Activated CD8-positive, alpha-beta memory T cell treated with anti-CD3 and anti-CD28 coated beads, Interleukin-2, amount 10 ng/mL, durations not matched to agents 7 days and 5 days (primary cell): ENCODE measurements around the gene ITPR3. TPM values are rescaled to one million over a fixed set of nuclear protein-coding genes. Genes with fewer than 3 reads are reported as not detected.
"Not testable (repeated sequence)": the region's sequence is repeated elsewhere in the genome, so short reads cannot be mapped to it uniquely, and the experiment has no call there.

ENCODE experiments used
- ATAC-seq: fragments of 150-1000 bp; cut with Tn5 transposase; one replicate; pipeline ENCODE4 v1.10.0; 2021; ENCODE audit warnings: moderate library complexity
- CTCF ChIA-PET: fragments of 350-600 bp; sonication (Branson Sonifier 250); formaldehyde crosslinking; loops from one replicate; lab custom pipeline; 2021; ENCODE audit warnings: antibody characterized with exemption; lab: Charles Lee
- DNase-seq: peaks from one replicate; pipeline ENCODE4 v3.0.0-alpha.2; 2020
- H3K27ac Mint-ChIP-seq: one replicate; pipeline ENCODE4 v1.8.0; 2021; ENCODE audit warnings: mild to moderate bottlenecking, mixed read lengths
- H3K27me3 Mint-ChIP-seq: one replicate; pipeline ENCODE4 v1.8.0; 2021; ENCODE audit warnings: mixed read lengths
- H3K36me3 Mint-ChIP-seq: one replicate; pipeline ENCODE4 v1.8.0; 2021; ENCODE audit warnings: mild to moderate bottlenecking, mixed read lengths
- H3K4me1 Mint-ChIP-seq: one replicate; pipeline ENCODE4 v1.8.0; 2021; ENCODE audit warnings: mixed read lengths
- H3K4me3 Mint-ChIP-seq: one replicate; pipeline ENCODE4 v1.8.0; 2021; ENCODE audit warnings: mild to moderate bottlenecking, moderate library complexity, mixed read lengths
- H3K9me3 Mint-ChIP-seq: one replicate; pipeline ENCODE4 v1.8.0; 2022; ENCODE audit warnings: low read depth, mixed read lengths
- total RNA-seq, 2 experiments: library from RNA; stranded (reverse); gene quantifications; one replicate each; pipeline ENCODE4 v1.2.3, GENCODE V29; 2021

ITPR3 gene
- total RNA-seq, 2 experiments from 2014 or later = 44.9 to 71.3 TPM

DNA sequence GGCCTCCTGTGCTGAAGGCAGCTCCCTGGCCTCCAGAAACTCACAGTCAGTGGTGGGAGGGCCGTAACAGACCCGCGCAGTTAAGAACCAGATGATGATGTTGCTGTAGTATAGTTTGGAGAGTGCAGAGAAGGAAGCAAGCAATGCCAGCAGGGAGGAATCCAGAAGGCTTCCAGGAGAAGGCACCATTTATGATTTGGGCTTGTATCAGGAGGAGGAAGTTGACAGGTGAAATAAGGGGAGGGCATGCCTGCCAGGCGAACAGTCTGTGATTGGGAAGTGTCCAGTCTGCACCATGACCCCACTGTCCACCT, 27.8 kb upstream of the ITPR3 start:
- CTCF ChIA-PET = interaction anchor here (1.2 to 2.9 kb wide), 3 partner anchors 8 to 178 kb away, joined by 3 to 12 read pairs (median 7); no protein-coding TSS in a partner anchor
- peak overlapping the region; percentile 2 for H3K27ac Mint-ChIP-seq
- no peaks in the 10 kb centered on the region for H3K9me3 Mint-ChIP-seq
- ATAC-seq (no peak), DNase-seq (no peak)
- peaks cover 3% of the 10 kb centered on the region for H3K27me3 Mint-ChIP-seq
- H3K36me3 Mint-ChIP-seq = no peaks in the 10 kb centered on the region
- peak overlapping the region; percentile 50 for H3K4me3 Mint-ChIP-seq
- H3K4me1 Mint-ChIP-seq = peaks cover 38% of the 10 kb centered on the region

DNA sequence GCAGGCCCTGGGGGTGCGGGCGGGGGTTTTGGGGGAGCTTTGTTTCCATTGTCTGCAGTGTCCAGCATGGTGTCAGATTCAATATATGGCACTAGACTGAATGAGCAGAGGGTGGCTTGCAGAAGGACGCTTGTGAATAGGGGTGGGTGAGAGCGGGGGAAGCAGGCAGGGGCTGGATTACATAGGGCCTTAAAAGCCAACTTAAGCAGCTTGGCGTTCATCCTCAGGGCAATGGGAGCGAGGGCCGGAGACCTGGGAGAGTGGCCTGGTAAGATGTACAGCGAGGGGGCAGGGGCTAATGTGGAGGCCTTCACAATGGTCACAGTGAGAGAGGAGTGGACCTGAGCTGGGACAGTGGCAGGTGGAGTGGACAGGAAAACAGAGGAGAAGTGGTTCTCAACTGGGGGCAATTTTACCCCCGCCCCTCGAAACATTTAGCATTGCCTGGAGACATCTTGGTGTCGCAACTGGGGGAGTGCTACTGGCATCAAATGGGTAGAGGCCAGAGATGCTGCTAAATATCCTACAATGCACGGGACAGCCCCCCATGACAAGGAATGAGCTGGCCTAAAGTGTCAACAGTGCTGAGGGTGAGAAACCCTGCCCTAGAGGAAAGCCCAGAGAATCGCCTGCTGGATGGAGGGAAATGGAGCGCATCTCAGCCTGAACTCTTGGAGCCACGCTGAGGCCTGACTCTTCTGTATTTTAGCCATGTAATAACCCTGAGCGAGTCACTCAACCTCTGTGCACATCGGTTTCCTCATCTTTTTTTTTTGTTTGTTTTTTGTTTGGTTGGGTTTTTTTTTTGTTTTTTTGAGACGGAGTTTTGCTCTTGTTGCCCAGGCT, 25.9 kb upstream of the ITPR3 start:
- Mint-ChIP-seq H3K27me3 (peaks cover 5% of the 10 kb centered on the region), H3K36me3 (no peaks in the 10 kb centered on the region), H3K4me1 (peaks cover 34% of the 10 kb centered on the region), H3K27ac (no peak overlapping the region), H3K4me3 (no peak overlapping the region), H3K9me3 (no peaks in the 10 kb centered on the region)
- no peak for ATAC-seq
- CTCF ChIA-PET = interaction anchor here (1.2 to 4.0 kb wide), 2 partner anchors 12 kb away, joined by 3 to 13 read pairs; no protein-coding TSS in a partner anchor
- DNase-seq = no peak

DNA sequence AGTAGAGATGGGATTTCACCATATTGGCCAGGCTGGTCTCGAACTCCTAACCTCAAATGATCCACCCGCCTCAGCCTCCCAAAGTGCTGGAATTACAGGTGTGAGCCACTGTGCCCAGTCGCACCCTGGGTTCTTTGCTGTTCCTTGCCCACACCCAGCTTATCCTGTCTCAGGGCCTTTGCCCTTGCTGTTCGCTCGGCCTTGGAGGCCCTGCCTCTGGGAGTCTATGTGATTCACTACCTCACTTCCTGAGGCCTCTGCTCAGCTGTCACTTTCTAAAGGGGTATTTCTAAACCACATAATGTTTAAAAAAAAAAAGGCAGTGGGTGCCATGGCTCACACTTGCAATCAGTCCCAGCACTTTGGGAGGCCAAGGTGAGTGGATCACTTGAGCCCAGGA, 24.2 kb upstream of the ITPR3 start:
- not testable (repeated sequence) for H3K27ac Mint-ChIP-seq, H3K27me3 Mint-ChIP-seq, H3K4me3 Mint-ChIP-seq, H3K9me3 Mint-ChIP-seq, DNase-seq, H3K36me3 Mint-ChIP-seq
- CTCF ChIA-PET = interaction anchor here (1.0 to 4.0 kb wide), 6 partner anchors 9 to 106 kb away, joined by 3 to 13 read pairs (median 4); partner anchors contain the start of gene ITPR3
- peaks cover 28% of the 10 kb centered on the region for H3K4me1 Mint-ChIP-seq
- peak; percentile 34 for ATAC-seq

DNA sequence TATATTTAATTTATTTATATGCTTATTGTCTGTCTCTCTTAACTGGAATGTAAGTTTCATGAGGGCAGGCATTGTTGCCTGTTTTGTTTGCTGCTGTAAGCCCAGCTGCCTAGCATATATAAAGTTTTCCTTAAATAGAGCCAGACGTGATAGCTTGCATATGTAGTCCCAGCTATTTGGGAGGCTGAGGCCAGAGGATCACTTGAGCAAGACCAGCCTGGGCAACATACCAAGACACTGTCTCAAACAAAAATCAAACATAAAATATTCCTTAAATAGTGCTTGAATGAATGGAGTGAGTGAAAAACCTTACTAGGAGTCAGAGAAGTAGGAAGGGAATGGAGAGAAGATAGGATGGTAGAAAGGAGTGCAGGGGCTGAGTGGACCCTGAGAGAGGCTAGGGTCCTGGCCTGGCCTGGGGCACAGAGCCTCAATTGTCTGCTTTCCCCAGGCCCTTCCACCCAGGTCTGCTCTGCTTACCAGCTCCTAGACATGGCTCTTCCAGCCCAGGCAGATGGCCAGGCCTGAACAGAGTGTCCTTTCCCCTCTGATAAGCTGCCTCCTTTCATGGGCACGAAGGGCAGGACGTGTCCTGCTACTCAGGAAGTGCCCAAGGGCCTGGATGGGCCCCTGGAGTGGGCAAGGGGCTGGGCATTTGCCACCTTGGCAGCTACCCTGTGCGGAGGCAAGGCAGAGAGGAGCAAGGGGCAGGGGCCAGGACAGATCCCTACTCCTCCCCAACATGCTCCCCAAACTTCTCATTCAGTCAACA, 23.4 kb upstream of the ITPR3 start:
- Mint-ChIP-seq H3K4me1 (peaks cover 22% of the 10 kb centered on the region), H3K27me3 (peaks cover 11% of the 10 kb centered on the region), H3K27ac (no peak overlapping the region), H3K4me3 (no peak overlapping the region), H3K36me3 (no peaks in the 10 kb centered on the region), H3K9me3 (no peaks in the 10 kb centered on the region)
- DNase-seq (no peak), ATAC-seq (no peak)
- CTCF ChIA-PET = interaction anchor here (0.9 to 4.0 kb wide), 8 partner anchors 8 to 105 kb away, joined by 3 to 13 read pairs (median 4); partner anchors contain the start of gene ITPR3

DNA sequence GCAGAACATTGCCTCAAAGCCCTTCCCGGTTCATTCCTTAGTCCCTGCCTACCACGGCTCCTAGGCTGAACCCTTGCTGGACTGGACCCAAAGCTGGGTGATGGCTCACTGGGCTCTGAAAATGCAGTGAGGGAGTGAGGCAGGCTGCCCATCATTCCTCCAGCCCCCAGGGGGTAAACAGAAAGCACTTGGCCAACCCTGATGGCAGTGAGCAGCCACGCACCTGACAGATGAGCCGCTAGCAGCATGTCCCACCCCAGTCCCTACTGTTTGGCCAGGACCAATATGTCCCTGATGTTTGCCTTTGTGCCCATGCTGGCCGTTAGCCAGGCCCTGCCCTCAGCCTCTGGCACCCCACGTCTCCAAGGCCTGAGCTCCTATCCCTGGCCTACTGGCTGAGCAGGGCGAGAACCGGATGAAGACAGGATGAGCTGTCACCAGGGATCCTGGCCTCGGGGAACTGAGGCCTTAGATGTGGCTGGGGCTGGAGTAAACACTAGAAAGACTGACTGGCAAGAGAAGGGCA, 21.6 kb upstream of the ITPR3 start:
- no peak overlapping the region for H3K27ac Mint-ChIP-seq
- H3K36me3 Mint-ChIP-seq = no peaks in the 10 kb centered on the region
- CTCF ChIA-PET = interaction anchor here (0.7 to 4.0 kb wide), 4 partner anchors 8 to 815 kb away, joined by 3 to 13 read pairs (median 3); no protein-coding TSS in a partner anchor
- DNase-seq (no peak), ATAC-seq (no peak)
- H3K4me1 Mint-ChIP-seq = peaks cover 15% of the 10 kb centered on the region
- H3K9me3 Mint-ChIP-seq = no peaks in the 10 kb centered on the region
- no peak overlapping the region for H3K4me3 Mint-ChIP-seq
- peaks cover 18% of the 10 kb centered on the region for H3K27me3 Mint-ChIP-seq

DNA sequence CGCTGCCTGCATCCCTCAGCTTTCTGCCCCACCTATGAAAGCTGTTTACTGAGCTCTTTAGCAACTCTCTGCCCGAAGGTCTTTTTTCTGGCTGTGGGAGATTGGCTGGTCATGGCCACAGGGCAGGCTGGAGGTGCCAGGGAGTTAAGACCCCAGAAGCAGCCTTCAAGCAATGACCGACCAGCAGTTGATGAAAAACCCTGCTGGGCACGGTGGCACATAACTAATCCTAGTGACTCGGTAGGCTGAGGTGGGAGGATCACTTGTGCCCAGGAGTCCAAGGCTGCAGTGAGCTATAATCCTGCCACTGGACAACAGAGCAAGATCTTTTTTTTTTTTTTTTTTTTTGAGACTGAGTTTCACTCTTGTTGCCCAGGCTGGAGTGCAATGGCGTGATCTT, 20.4 kb upstream of the ITPR3 start:
- peaks cover 23% of the 10 kb centered on the region for H3K27me3 Mint-ChIP-seq
- H3K4me3 Mint-ChIP-seq = no peak overlapping the region
- DNase-seq (no peak), ATAC-seq (no peak)
- CTCF ChIA-PET = interaction anchor here (1.6 kb wide), 1 partner anchor 8 kb away, joined by 7 read pairs; no protein-coding TSS in a partner anchor
- no peaks in the 10 kb centered on the region for H3K9me3 Mint-ChIP-seq
- peaks cover 11% of the 10 kb centered on the region for H3K4me1 Mint-ChIP-seq
- no peaks in the 10 kb centered on the region for H3K36me3 Mint-ChIP-seq
- H3K27ac Mint-ChIP-seq = no peak overlapping the region

DNA sequence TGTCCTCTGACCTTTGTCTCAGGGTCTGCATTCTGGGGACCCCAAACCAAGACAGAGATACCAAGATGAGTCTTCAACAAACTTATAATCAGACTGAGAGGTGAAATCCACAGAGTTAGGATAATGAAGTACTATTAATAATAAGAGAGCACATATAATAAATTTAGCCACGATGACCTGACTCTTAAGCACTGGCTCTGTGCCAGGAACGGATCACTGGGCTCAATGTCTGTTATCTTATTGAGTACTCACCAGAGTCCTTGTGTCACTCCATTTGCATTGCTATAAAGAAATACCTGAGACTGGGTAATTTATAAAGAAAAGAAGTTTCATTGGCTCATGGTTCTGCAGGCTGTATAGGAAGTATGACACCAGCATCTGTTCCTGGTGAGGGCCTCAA, 18.9 kb upstream of the ITPR3 start:
- ATAC-seq (no peak), DNase-seq (no peak)
- no peak overlapping the region for H3K27ac Mint-ChIP-seq
- no peak overlapping the region for H3K4me3 Mint-ChIP-seq
- no peaks in the 10 kb centered on the region for H3K36me3 Mint-ChIP-seq
- peaks cover 23% of the 10 kb centered on the region for H3K27me3 Mint-ChIP-seq
- peaks cover 2% of the 10 kb centered on the region for H3K4me1 Mint-ChIP-seq
- CTCF ChIA-PET = interaction anchor here (1.6 kb wide), 1 partner anchor 10 kb away, joined by 7 read pairs; no protein-coding TSS in a partner anchor
- H3K9me3 Mint-ChIP-seq = no peaks in the 10 kb centered on the region

DNA sequence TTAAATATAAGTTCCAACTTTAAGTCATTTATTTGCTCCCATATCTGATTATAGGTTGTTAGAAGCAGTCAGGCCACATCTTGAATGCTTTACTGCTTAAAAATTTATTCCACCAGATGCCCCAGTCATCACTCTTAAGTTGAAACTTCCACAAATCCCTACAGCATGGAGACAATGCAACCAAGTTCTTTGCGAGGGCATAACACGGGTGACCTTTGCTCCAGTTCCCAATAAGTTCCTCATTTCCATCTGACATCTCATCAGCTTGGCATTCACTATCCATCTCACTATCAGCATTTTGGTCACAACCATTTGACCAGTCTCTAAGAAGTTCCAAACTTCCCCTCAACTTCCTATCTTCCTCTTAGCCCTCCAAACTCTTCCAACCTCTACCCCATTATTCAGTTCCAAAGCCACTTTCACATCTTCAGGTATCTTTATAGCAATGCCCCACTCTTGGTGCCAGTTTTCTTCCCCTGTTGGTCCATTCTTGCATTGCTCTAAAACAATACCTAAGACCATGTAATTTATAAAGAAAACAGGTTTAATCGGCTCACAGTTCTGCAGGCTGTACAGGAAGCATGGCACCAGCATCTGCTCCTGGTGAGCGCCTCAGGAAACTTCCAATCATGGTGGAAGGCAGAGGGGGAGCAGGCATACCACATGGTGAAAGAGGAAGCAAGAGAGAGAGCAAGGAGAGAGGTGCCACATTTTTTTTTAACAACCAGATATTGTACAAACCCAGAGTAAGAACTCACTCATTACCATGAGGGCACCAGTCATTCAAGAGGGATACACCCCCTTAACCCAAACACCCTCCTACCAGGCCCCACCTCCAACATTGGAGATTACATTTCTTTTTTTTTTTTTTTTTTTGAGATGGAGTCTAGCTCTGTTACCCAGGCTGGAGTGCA, 15.9 kb upstream of the ITPR3 start:
- Mint-ChIP-seq H3K27ac (no peak overlapping the region), H3K27me3 (peaks cover 28% of the 10 kb centered on the region), H3K4me3 (no peak overlapping the region), H3K4me1 (peaks cover 2% of the 10 kb centered on the region), H3K9me3 (no peaks in the 10 kb centered on the region), H3K36me3 (no peaks in the 10 kb centered on the region)
- ATAC-seq = no peak
- CTCF ChIA-PET = interaction anchor here (1.3 to 3.8 kb wide), 2 partner anchors 8 to 18 kb away, joined by 3 to 52 read pairs; no protein-coding TSS in a partner anchor
- DNase-seq = no peak

DNA sequence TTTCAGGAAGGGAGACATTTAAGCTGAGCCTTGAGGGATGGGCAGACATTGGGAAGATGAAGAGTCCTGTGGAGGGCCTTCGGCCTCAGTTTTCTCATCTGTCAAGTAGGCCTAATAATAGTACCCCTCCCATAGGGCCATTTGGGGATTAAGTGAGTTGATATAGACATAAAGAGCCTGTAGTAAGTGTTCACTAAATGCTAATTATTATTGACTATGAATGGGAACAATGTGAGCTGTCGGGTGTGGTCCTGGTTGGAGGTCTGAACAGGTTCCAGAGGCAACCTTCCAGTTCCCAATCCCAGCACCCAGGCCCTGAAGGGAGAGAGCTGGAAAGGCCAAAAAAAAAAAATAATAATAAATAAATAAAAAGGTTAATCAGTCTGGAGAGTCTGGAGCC, 14.5 kb upstream of the ITPR3 start:
- Mint-ChIP-seq H3K27me3 (peaks cover 23% of the 10 kb centered on the region), H3K9me3 (no peaks in the 10 kb centered on the region), H3K4me1 (peaks cover 2% of the 10 kb centered on the region), H3K27ac (no peak overlapping the region), H3K36me3 (no peaks in the 10 kb centered on the region), H3K4me3 (no peak overlapping the region)
- no peak for ATAC-seq
- CTCF ChIA-PET = interaction anchor here (1.2 to 3.8 kb wide), 11 partner anchors 9 to 107 kb away, joined by 3 to 52 read pairs (median 12); partner anchors contain the start of genes ITPR3 and UQCC2
- DNase-seq = no peak

DNA sequence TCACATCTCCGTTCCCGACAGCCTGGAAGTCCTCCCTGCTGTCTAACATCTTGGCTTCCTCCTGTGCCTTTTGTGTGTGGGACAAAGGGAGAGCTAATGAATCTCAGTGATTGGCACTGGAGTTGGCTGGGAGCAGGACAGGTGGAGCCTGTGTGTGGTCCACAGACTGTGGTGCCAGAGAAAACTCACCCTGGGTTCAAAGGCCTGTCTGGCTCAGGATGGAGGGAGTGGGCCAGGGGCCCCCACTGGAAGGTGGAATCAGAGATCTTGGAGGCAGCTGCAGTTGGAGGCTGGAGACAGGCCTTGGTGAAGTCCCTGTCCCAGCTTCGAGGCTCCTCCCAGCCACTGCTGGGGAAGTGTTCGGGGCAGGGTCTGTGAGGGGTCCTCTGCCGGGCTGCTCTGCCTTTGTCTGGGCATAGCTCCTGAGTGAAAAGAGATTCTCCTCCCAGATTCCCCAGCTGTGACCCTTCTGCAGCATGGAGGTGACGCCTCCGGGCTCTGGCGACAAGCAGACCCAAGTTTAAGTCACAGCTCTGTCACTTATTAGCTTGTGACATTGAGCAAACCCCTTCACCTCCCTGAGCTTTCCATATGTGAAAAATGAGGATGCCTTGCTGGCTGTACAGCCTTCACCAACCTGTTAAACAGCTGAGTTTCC, 13.9 kb upstream of the ITPR3 start:
- peaks cover 2% of the 10 kb centered on the region for H3K4me1 Mint-ChIP-seq
- peaks cover 21% of the 10 kb centered on the region for H3K27me3 Mint-ChIP-seq
- no peaks in the 10 kb centered on the region for H3K36me3 Mint-ChIP-seq
- ATAC-seq (no peak), DNase-seq (no peak)
- H3K4me3 Mint-ChIP-seq = no peak overlapping the region
- no peaks in the 10 kb centered on the region for H3K9me3 Mint-ChIP-seq
- no peak overlapping the region for H3K27ac Mint-ChIP-seq
- CTCF ChIA-PET = interaction anchor here (0.9 to 3.8 kb wide), 18 partner anchors 10 to 216 kb away, joined by 3 to 52 read pairs (median 4); partner anchors contain the start of genes ITPR3 and UQCC2

DNA sequence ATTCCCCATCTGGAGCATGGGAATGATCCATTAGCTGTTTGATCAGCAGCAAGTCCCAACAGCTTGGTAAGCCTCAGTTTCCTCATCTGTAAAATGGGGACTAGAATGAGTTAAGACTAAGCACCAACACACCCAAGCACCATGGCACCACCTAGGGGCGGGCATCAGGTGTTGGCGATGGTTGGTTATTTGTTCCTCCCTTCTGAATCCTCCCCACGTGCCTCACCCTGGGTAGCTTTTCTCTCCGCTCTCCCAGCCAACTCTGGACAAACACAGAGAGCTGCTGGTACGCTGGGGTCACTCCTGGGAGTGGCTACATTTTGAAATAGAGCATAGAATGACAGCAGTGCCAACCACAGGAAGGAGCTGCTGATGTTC, 13.3 kb upstream of the ITPR3 start:
- Mint-ChIP-seq H3K9me3 (no peaks in the 10 kb centered on the region), H3K27ac (no peak overlapping the region), H3K4me1 (peaks cover 2% of the 10 kb centered on the region), H3K36me3 (no peaks in the 10 kb centered on the region), H3K27me3 (peaks cover 19% of the 10 kb centered on the region), H3K4me3 (no peak overlapping the region)
- ATAC-seq (peak; percentile 78), DNase-seq (peak; percentile 65)
- CTCF ChIA-PET = interaction anchor here (0.9 to 3.8 kb wide), 16 partner anchors 10 to 217 kb away, joined by 3 to 52 read pairs (median 5); partner anchors contain the start of gene ITPR3

DNA sequence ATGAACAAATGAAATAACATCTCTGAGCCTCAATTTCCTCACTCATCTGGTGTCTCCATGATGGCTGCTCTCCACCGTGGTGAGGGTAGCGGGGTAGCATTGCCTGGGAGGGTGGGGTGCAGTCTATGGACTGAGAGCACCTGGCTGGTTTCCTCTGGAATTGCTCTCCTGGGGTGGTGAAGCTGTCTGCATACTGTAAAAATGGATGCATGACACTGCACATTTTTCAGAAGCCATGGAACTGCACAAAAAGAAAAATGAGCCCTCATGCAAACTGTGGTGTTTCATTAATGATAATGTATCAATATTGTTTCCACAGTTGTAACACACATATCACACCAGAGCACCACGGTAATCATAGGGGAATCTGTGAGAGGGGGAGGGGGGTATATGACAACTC, 12.1 kb upstream of the ITPR3 start:
- no peak overlapping the region for H3K4me3 Mint-ChIP-seq
- ATAC-seq (no peak), DNase-seq (no peak)
- no peaks in the 10 kb centered on the region for H3K36me3 Mint-ChIP-seq
- CTCF ChIA-PET = interaction anchor here (1.5 to 3.8 kb wide), 4 partner anchors 9 to 102 kb away, joined by 3 to 52 read pairs (median 11); partner anchors contain the start of gene UQCC2
- H3K27me3 Mint-ChIP-seq = peaks cover 11% of the 10 kb centered on the region
- H3K4me1 Mint-ChIP-seq = peaks cover 2% of the 10 kb centered on the region
- H3K27ac Mint-ChIP-seq = no peak overlapping the region
- no peaks in the 10 kb centered on the region for H3K9me3 Mint-ChIP-seq
